Pancreas (tissue), 10 donors: ENCODE measurements around the gene STK17A. TPM values are rescaled to one million over a fixed set of nuclear protein-coding genes. Genes with fewer than 3 reads are reported as not detected.
A peak's percentile ranks its signal among the peaks of the same experiment; 100 is the strongest.

Experiments
- ATAC-seq, 4 donors: fragments of 200-7000 bp; cut with Tn5 transposase; one replicate each; pipeline versions ENCODE4 v1.8.0 to v1.9.1; 2020; ENCODE audit warnings: mild to moderate bottlenecking in 4 of 4, moderate library complexity in 4 of 4
- DNase-seq, 6 donors: peaks; one replicate each; pipeline ENCODE4 v3.0.0-alpha.2; 2020
- FAIRE-seq: peaks from 2 replicates; lab custom pipeline; 2012; peaks lifted over from hg19 to GRCh38; lab: Jason Lieb, UNC
- H3K27ac ChIP-seq, 4 donors: fragments of 200-600 bp; sonication (generic); 1 replicate in 3 of 4; 2 replicates in 1 of 4; pipeline versions ENCODE4 v1.5.0 to v1.8.0; 2020
- H3K27me3 ChIP-seq, 4 donors: fragments of 200-600 bp; one replicate each; pipeline ENCODE4 v1.8.0; 2021
- H3K36me3 ChIP-seq, 3 donors: fragments of 200-600 bp; sonication (generic) in 1 of 3; one replicate each; pipeline versions ENCODE4 v1.5.0 to v1.8.0; 2020 to 2021
- H3K4me1 ChIP-seq, 3 donors: fragments of 200-600 bp; one replicate each; pipeline ENCODE4 v1.8.0; 2021
- H3K4me3 ChIP-seq, 4 donors: fragments of 200-600 bp; sonication (generic) in 2 of 4; one replicate each; pipeline versions ENCODE4 v1.5.0 to v1.8.0; 2020 to 2021
- H3K9me3 ChIP-seq, 4 donors: fragments of 200-600 bp; one replicate each; pipeline ENCODE4 v1.8.0; 2021
- WGBS, 2 donors: extraction: QIAGEN DNeasy Blood & Tissue Kit; methylation state at CpG; one replicate each; pipeline ENCODE4 v1.1.7; 2013; 5-methylcytosine and 5-hydroxymethylcytosine counted together
- intact Hi-C, 3 donors: fragments of 100-400 bp; cut with DNase I; formaldehyde crosslinking; loops; one replicate each; pipeline versions ENCODE4 v1.11.1 to v1.14.2; 2022
- polyA plus RNA-seq, 2 donors: library from polyadenylated mRNA; stranded (reverse); fragments of 200-250 nt; gene quantifications; one replicate each; pipeline ENCODE4 v1.2.3, GENCODE V29; 2013
- total RNA-seq, 6 donors: library from RNA; stranded (reverse); fragmentation: NEBNext Ultra II Directional in 4 of 6; extraction: Animal tissue kit (Norgen Biotek cat#: 25700) in 4 of 6; gene quantifications; one replicate each; pipeline versions ENCODE4 v1.2.1 to v1.2.4, GENCODE V29; 2021 to 2023
- TF ChIP-seq, protein P1 (sequence below), 4 donors: fragments of 200-600 bp; sonication (generic) in 3 of 4; IDR thresholded peaks; one replicate each; pipeline versions ENCODE4 v1.5.0 to v1.8.0; 2021; ENCODE audit warnings: antibody characterized with exemption in 4 of 4
- donor health status: healthy with polysubstance abuse.
- donor health status: DM: no; HTN: no; CAD: no; lungs with moderate emphysema.
- donor health status: DM: no; HTN: no; CAD: no.
- donor health status: control.
- donor health status: control.
- donor health status: Bipolar disorder and iron deficiency.
- donor health status: DM: yes; HTN: yes; CAD: no.
- donor health status: DM: no; HTN: no; CAD: no.
- donor health status: DM: no; HTN: no; CAD: no.
- donor health status: DM: yes; HTN: yes; CAD: no.

STK17A gene
- total and polyA plus RNA-seq, 8 donors, result 7.0 to 19.3 (median 11.2) TPM

GRCh38 chr7:43658718-43659548 lies 76.0 kb downstream of the STK17A start:
- TF ChIP-seq, protein P1, sequence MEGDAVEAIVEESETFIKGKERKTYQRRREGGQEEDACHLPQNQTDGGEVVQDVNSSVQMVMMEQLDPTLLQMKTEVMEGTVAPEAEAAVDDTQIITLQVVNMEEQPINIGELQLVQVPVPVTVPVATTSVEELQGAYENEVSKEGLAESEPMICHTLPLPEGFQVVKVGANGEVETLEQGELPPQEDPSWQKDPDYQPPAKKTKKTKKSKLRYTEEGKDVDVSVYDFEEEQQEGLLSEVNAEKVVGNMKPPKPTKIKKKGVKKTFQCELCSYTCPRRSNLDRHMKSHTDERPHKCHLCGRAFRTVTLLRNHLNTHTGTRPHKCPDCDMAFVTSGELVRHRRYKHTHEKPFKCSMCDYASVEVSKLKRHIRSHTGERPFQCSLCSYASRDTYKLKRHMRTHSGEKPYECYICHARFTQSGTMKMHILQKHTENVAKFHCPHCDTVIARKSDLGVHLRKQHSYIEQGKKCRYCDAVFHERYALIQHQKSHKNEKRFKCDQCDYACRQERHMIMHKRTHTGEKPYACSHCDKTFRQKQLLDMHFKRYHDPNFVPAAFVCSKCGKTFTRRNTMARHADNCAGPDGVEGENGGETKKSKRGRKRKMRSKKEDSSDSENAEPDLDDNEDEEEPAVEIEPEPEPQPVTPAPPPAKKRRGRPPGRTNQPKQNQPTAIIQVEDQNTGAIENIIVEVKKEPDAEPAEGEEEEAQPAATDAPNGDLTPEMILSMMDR (IDR thresholded peaks at IDR 0.05), result no peak
- Histone ChIP-seq H3K27me3 (no peaks in the 10 kb centered on the region), H3K36me3 (no peaks in the 10 kb centered on the region), H3K9me3 (no peaks in the 10 kb centered on the region), H3K27ac (peak overlapping the region; percentile 56 to 80 (median 64)), H3K4me1 (peaks cover 30 to 40% (median 34%) of the 10 kb centered on the region in 3 donors), H3K4me3 (no peak overlapping the region)
- ATAC-seq (peak; percentile 87 to 89 (median 88)), DNase-seq (no peak), FAIRE-seq (no peak)
- intact Hi-C loops, result no loop called here
- WGBS, 2 donors, result 31 to 41% methylated on average over 7 of the region's 7 CpGs

DNA sequence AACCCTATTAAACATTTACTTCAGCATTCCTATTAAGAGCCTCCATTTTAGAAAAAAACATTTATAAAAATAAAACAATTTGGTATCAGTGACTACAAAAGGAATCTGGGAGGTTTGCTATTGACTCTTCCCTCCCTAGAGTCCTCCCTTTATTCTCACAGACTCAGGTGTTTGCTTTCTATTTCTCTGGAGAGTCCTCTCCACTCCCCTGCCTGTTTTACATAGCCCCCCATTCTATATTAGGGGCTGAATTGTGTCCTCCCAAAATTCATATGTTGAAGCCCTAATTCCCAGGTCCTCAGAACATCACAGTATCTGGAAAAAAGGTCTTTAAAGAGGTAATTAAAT lies 76.6 kb downstream of the STK17A start:
- H3K27me3 ChIP-seq, result no peaks in the 10 kb centered on the region
- TF ChIP-seq, protein P1 (IDR thresholded peaks at IDR 0.05), result no peak
- FAIRE-seq (no peak), DNase-seq (no peak), ATAC-seq (peak in 2 of 4 donors; percentile 52 to 59)
- peak overlapping the region; percentile 39 to 80 (median 64) for H3K27ac ChIP-seq
- intact Hi-C loops, result no loop called here
- no peak overlapping the region for H3K4me3 ChIP-seq
- H3K9me3 ChIP-seq, result no peaks in the 10 kb centered on the region
- H3K4me1 ChIP-seq, result peaks cover 30 to 40% (median 34%) of the 10 kb centered on the region in 3 donors
- no peaks in the 10 kb centered on the region for H3K36me3 ChIP-seq

- 66 to 68% methylated on average over 2 of the region's 2 CpGs for WGBS, 2 donors
- FAIRE-seq, result no peak
- TF ChIP-seq, protein P1 (IDR thresholded peaks at IDR 0.05), result no peak
These were observed 77.2 kb downstream of the STK17A start for GRCh38 chr7:43660141-43660540.

GRCh38 chr7:43664681-43665080 lies 81.8 kb downstream of the STK17A start:
- Histone ChIP-seq H3K9me3 (no peaks in the 10 kb centered on the region), H3K27me3 (no peaks in the 10 kb centered on the region), H3K36me3 (no peaks in the 10 kb centered on the region), H3K4me3 (no peak overlapping the region), H3K27ac (no peak overlapping the region), H3K4me1 (peaks cover 4 to 10% (median 6%) of the 10 kb centered on the region in 3 donors)
- 44 to 63% methylated on average over 1 of the region's 1 CpG for WGBS, 2 donors
- TF ChIP-seq, protein P1 (IDR thresholded peaks at IDR 0.05), result no peak
- ATAC-seq (no peak), DNase-seq (no peak), FAIRE-seq (no peak)
- intact Hi-C loops, result no loop called here

More at GRCh38 chr7:43660141-43660540, 77.2 kb downstream of the STK17A start:
- Histone ChIP-seq H3K36me3 (no peaks in the 10 kb centered on the region), H3K9me3 (no peaks in the 10 kb centered on the region), H3K27me3 (no peaks in the 10 kb centered on the region), H3K4me3 (no peak overlapping the region), H3K4me1 (peaks cover 30 to 40% (median 30%) of the 10 kb centered on the region in 3 donors), H3K27ac (peak overlapping the region; percentile 39 to 80 (median 64))
- ATAC-seq, result no peak
- intact Hi-C loops, result no loop called here
- DNase-seq, result no peak

DNA sequence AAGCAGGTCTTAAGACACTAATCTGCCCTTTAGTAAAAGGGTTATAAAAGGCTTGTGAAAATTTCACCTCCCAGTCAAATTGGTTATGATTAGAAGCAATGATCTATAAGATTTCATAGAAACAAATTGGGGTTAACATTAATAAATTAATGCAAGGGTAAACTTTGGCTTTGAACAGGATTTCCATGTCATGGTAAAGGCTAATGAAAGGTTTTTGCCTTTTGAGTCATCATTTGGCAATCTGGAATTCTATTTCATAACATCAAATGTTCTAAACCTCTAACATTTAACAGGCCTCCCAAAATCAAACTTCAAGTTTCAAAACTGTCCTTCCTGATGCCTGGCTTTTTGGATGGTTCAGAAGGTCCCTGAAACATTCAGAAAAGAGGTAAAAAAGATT lies 84.0 kb downstream of the STK17A start:
- Histone ChIP-seq H3K27me3 (no peaks in the 10 kb centered on the region), H3K36me3 (no peaks in the 10 kb centered on the region), H3K27ac (no peak overlapping the region), H3K9me3 (no peaks in the 10 kb centered on the region), H3K4me1 (peaks cover 8 to 15% (median 11%) of the 10 kb centered on the region in 3 donors), H3K4me3 (no peak overlapping the region)
- TF ChIP-seq, protein P1 (IDR thresholded peaks at IDR 0.05), result no peak
- DNase-seq, result no peak
- intact Hi-C loops, result no loop called here
- FAIRE-seq, result no peak
- ATAC-seq, result no peak
